WTC11 (cell line): Measurements from ENCODE around the gene GRID2. TPM values are rescaled to one million over a fixed set of nuclear protein-coding genes. Genes with fewer than 3 reads are reported as not detected.
A peak's percentile ranks its signal among the peaks of the same experiment; 100 is the strongest.

Experiments used
- ATAC-seq: fragments of 200-7000 bp; cut with Tn5 transposase; 2 replicates; pipeline ENCODE4 v1.10.0; 2021; ENCODE audit warnings: mild to moderate bottlenecking, moderate library complexity
- CTCF ChIA-PET: fragments of 300-600 bp; sonication (Branson Sonifier 250); formaldehyde crosslinking; loops from one replicate; lab custom pipeline; 2021; ENCODE audit warnings: antibody characterized with exemption; lab: Charles Lee
- POLR2A ChIA-PET: fragments of 350-600 bp; sonication (Branson Sonifier 250); formaldehyde crosslinking; loops from one replicate; lab custom pipeline; 2021; ENCODE audit warnings: antibody characterized with exemption; lab: Charles Lee
- DNase-seq: peaks from one replicate; pipeline ENCODE4 v3.0.0; 2021; ENCODE audit warnings: low spot score
- H3K27ac Mint-ChIP-seq: 2 replicates; pipeline ENCODE4 v1.8.0; 2021; ENCODE audit warnings: mixed read lengths
- H3K27me3 Mint-ChIP-seq: 2 replicates; pipeline ENCODE4 v1.8.0; 2021; ENCODE audit warnings: low read depth, mild to moderate bottlenecking, moderate library complexity, mixed read lengths
- H3K36me3 Mint-ChIP-seq: 2 replicates; pipeline ENCODE4 v1.8.0; 2021; ENCODE audit warnings: mixed read lengths
- H3K4me1 Mint-ChIP-seq: 2 replicates; pipeline ENCODE4 v1.8.0; 2022; ENCODE audit warnings: mixed read lengths
- H3K4me3 Mint-ChIP-seq: 2 replicates; pipeline ENCODE4 v1.8.0; 2021; ENCODE audit warnings: mild to moderate bottlenecking, moderate library complexity, mixed read lengths
- H3K9me3 Mint-ChIP-seq: 2 replicates; pipeline ENCODE4 v1.8.0; 2021; ENCODE audit warnings: mixed read lengths
- ATF1 ChIP-seq: sonication (generic); formaldehyde crosslinking; IDR thresholded peaks from 2 replicates; pipeline ENCODE4 v1.8.1; 2023; ENCODE audit warnings: mild to moderate bottlenecking, moderate library complexity, missing genetic modification reagents
- CREB1 ChIP-seq: sonication (generic); formaldehyde crosslinking; IDR thresholded peaks from 2 replicates; pipeline ENCODE4 v1.8.0; 2023; ENCODE audit warnings: mild to moderate bottlenecking, missing genetic modification reagents
- CREM ChIP-seq: sonication (generic); formaldehyde crosslinking; IDR thresholded peaks from 2 replicates; pipeline ENCODE4 v1.8.1; 2022; ENCODE audit warnings: mild to moderate bottlenecking, missing genetic modification reagents, moderate library complexity
- EMX1 ChIP-seq: fragments of 250-450 bp; sonication (Bioruptor Pico); IDR thresholded peaks from 2 replicates; pipeline ENCODE4 v1.8.0; 2021; ENCODE audit warnings: mild to moderate bottlenecking
- GTF2I ChIP-seq: fragments of 250-450 bp; sonication (Bioruptor Pico); conservative IDR thresholded peaks from 2 replicates; pipeline ENCODE4 v1.4.0; 2021; ENCODE audit warnings: mild to moderate bottlenecking
- JUN ChIP-seq: sonication (generic); formaldehyde crosslinking; IDR thresholded peaks from 2 replicates; pipeline ENCODE4 v1.8.0; 2023; ENCODE audit warnings: mild to moderate bottlenecking, missing genetic modification reagents
- NFYB ChIP-seq: sonication (generic); formaldehyde crosslinking; conservative IDR thresholded peaks from 2 replicates; pipeline ENCODE4 v1.8.0; 2022; ENCODE audit warnings: low read depth, missing genetic modification reagents
- NR1H2 ChIP-seq: sonication (generic); formaldehyde crosslinking; IDR thresholded peaks from 2 replicates; pipeline ENCODE4 v1.9.0; 2021; ENCODE audit warnings: mild to moderate bottlenecking, moderate library complexity, missing genetic modification reagents
- OVOL2 ChIP-seq: fragments of 250-450 bp; sonication (Bioruptor Pico); IDR thresholded peaks from 2 replicates; pipeline ENCODE4 v1.9.0; 2021; ENCODE audit warnings: mild to moderate bottlenecking, borderline replicate concordance
- PRRX2 ChIP-seq: fragments of 250-450 bp; sonication (Bioruptor Pico); IDR thresholded peaks from 2 replicates; pipeline ENCODE4 v1.8.0; 2021; ENCODE audit warnings: mild to moderate bottlenecking
- ZNF138 ChIP-seq: sonication (generic); formaldehyde crosslinking; conservative IDR thresholded peaks from 2 replicates; pipeline ENCODE4 v1.8.1; 2022; ENCODE audit warnings: mild to moderate bottlenecking, moderate library complexity, missing genetic modification reagents
- total RNA-seq: library from RNA; stranded (reverse); gene quantifications from 3 replicates; pipeline ENCODE4 v1.2.3, GENCODE V29; 2021
- TF ChIP-seq, protein P1 (sequence below): fragments of 250-450 bp; sonication (Bioruptor Pico); IDR thresholded peaks from 2 replicates; pipeline ENCODE4 v1.9.0; 2021; ENCODE audit warnings: mild to moderate bottlenecking
- TF ChIP-seq, protein P2 (sequence below): sonication (generic); formaldehyde crosslinking; IDR thresholded peaks from 2 replicates; pipeline ENCODE4 v1.8.1; 2023; ENCODE audit warnings: mild to moderate bottlenecking, missing genetic modification reagents, moderate library complexity
- TF ChIP-seq, protein P3 (sequence below): sonication (generic); formaldehyde crosslinking; IDR thresholded peaks from 2 replicates; pipeline ENCODE4 v1.8.1; 2023; ENCODE audit warnings: mild to moderate bottlenecking, missing genetic modification reagents
- TF ChIP-seq, protein P4 (sequence below): fragments of 200-600 bp; IDR thresholded peaks from 2 replicates; pipeline ENCODE4 v1.8.0; 2022; ENCODE audit warnings: antibody characterized with exemption
- TF ChIP-seq, protein P5 (sequence below): sonication (generic); formaldehyde crosslinking; IDR thresholded peaks from 2 replicates; pipeline ENCODE4 v1.8.0; 2023; ENCODE audit warnings: mild to moderate bottlenecking, missing genetic modification reagents
- TF ChIP-seq, protein P6 (sequence below): sonication (generic); formaldehyde crosslinking; IDR thresholded peaks from 2 replicates; pipeline ENCODE4 v1.8.1; 2023; ENCODE audit warnings: mild to moderate bottlenecking, moderate library complexity, missing genetic modification reagents

Gene GRID2
- total RNA-seq, 1 experiment from 2014 or later: 26.8 TPM

DNA sequence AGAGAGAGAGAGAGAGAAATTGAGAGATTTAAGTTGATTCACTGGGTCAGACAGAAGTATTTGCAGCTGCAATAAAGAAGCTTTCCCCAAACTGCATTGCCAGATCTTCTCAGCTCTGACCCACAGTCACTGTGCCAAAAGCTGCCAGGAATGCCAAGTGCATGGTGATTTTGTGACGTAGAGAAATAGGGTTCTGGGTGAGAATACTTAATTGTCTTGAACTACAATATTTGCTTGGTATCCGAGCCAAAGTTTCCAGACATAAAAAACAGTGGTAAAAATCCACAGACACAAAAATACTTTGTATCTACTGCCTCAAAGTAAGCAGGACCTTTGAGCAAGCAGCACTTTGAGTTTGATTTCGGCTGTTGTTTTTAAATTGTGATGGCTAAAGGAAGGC, 331.1 kb downstream of the GRID2 start:
- H3K9me3 Mint-ChIP-seq: no peaks in the 10 kb centered on the region
- DNase-seq (no peak), ATAC-seq (no peak)
- TF ChIP-seq ZNF138 (CRISPR knock-in tag) (no peak), NFYB (CRISPR knock-in tag) (no peak), PRRX2 (CRISPR knock-in tag) (no peak), CREB1 (no peak), ATF1 (CRISPR knock-in tag) (no peak), OVOL2 (CRISPR knock-in tag) (no peak), CREM (CRISPR knock-in tag) (no peak), NR1H2 (no peak), JUN (CRISPR knock-in tag) (no peak), GTF2I (CRISPR knock-in tag) (no peak), EMX1 (CRISPR knock-in tag) (no peak)
- TF ChIP-seq, protein P1, sequence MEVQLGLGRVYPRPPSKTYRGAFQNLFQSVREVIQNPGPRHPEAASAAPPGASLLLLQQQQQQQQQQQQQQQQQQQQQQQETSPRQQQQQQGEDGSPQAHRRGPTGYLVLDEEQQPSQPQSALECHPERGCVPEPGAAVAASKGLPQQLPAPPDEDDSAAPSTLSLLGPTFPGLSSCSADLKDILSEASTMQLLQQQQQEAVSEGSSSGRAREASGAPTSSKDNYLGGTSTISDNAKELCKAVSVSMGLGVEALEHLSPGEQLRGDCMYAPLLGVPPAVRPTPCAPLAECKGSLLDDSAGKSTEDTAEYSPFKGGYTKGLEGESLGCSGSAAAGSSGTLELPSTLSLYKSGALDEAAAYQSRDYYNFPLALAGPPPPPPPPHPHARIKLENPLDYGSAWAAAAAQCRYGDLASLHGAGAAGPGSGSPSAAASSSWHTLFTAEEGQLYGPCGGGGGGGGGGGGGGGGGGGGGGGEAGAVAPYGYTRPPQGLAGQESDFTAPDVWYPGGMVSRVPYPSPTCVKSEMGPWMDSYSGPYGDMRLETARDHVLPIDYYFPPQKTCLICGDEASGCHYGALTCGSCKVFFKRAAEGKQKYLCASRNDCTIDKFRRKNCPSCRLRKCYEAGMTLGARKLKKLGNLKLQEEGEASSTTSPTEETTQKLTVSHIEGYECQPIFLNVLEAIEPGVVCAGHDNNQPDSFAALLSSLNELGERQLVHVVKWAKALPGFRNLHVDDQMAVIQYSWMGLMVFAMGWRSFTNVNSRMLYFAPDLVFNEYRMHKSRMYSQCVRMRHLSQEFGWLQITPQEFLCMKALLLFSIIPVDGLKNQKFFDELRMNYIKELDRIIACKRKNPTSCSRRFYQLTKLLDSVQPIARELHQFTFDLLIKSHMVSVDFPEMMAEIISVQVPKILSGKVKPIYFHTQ (CRISPR knock-in tag): no peak
- TF ChIP-seq, protein P2, sequence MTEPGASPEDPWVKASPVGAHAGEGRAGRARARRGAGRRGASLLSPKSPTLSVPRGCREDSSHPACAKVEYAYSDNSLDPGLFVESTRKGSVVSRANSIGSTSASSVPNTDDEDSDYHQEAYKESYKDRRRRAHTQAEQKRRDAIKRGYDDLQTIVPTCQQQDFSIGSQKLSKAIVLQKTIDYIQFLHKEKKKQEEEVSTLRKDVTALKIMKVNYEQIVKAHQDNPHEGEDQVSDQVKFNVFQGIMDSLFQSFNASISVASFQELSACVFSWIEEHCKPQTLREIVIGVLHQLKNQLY (CRISPR knock-in tag): no peak
- TF ChIP-seq, protein P3, sequence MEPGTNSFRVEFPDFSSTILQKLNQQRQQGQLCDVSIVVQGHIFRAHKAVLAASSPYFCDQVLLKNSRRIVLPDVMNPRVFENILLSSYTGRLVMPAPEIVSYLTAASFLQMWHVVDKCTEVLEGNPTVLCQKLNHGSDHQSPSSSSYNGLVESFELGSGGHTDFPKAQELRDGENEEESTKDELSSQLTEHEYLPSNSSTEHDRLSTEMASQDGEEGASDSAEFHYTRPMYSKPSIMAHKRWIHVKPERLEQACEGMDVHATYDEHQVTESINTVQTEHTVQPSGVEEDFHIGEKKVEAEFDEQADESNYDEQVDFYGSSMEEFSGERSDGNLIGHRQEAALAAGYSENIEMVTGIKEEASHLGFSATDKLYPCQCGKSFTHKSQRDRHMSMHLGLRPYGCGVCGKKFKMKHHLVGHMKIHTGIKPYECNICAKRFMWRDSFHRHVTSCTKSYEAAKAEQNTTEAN (CRISPR knock-in tag): no peak
- TF ChIP-seq, protein P4, sequence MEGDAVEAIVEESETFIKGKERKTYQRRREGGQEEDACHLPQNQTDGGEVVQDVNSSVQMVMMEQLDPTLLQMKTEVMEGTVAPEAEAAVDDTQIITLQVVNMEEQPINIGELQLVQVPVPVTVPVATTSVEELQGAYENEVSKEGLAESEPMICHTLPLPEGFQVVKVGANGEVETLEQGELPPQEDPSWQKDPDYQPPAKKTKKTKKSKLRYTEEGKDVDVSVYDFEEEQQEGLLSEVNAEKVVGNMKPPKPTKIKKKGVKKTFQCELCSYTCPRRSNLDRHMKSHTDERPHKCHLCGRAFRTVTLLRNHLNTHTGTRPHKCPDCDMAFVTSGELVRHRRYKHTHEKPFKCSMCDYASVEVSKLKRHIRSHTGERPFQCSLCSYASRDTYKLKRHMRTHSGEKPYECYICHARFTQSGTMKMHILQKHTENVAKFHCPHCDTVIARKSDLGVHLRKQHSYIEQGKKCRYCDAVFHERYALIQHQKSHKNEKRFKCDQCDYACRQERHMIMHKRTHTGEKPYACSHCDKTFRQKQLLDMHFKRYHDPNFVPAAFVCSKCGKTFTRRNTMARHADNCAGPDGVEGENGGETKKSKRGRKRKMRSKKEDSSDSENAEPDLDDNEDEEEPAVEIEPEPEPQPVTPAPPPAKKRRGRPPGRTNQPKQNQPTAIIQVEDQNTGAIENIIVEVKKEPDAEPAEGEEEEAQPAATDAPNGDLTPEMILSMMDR: no peak
- TF ChIP-seq, protein P5, sequence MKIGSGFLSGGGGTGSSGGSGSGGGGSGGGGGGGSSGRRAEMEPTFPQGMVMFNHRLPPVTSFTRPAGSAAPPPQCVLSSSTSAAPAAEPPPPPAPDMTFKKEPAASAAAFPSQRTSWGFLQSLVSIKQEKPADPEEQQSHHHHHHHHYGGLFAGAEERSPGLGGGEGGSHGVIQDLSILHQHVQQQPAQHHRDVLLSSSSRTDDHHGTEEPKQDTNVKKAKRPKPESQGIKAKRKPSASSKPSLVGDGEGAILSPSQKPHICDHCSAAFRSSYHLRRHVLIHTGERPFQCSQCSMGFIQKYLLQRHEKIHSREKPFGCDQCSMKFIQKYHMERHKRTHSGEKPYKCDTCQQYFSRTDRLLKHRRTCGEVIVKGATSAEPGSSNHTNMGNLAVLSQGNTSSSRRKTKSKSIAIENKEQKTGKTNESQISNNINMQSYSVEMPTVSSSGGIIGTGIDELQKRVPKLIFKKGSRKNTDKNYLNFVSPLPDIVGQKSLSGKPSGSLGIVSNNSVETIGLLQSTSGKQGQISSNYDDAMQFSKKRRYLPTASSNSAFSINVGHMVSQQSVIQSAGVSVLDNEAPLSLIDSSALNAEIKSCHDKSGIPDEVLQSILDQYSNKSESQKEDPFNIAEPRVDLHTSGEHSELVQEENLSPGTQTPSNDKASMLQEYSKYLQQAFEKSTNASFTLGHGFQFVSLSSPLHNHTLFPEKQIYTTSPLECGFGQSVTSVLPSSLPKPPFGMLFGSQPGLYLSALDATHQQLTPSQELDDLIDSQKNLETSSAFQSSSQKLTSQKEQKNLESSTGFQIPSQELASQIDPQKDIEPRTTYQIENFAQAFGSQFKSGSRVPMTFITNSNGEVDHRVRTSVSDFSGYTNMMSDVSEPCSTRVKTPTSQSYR (CRISPR knock-in tag): no peak
- TF ChIP-seq, protein P6, sequence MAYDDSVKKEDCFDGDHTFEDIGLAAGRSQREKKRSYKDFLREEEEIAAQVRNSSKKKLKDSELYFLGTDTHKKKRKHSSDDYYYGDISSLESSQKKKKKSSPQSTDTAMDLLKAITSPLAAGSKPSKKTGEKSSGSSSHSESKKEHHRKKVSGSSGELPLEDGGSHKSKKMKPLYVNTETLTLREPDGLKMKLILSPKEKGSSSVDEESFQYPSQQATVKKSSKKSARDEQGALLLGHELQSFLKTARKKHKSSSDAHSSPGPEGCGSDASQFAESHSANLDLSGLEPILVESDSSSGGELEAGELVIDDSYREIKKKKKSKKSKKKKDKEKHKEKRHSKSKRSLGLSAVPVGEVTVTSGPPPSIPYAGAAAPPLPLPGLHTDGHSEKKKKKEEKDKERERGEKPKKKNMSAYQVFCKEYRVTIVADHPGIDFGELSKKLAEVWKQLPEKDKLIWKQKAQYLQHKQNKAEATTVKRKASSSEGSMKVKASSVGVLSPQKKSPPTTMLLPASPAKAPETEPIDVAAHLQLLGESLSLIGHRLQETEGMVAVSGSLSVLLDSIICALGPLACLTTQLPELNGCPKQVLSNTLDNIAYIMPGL (CRISPR knock-in tag): no peak
- H3K27me3 Mint-ChIP-seq: no peaks in the 10 kb centered on the region
- H3K27ac Mint-ChIP-seq: peak overlapping the region; percentile 48
- no peaks in the 10 kb centered on the region for H3K36me3 Mint-ChIP-seq
- ChIA-PET POLR2A (no interaction called here), CTCF (no interaction called here)
- no peak overlapping the region for H3K4me3 Mint-ChIP-seq
- H3K4me1 Mint-ChIP-seq: peaks cover 17% of the 10 kb centered on the region
